Right lobe of liver (tissue), 4 donors: Measurements from ENCODE around the gene ZNF319.

Source experiments
- POLR2A ChIP-seq: fragments of 450-650 bp; IDR thresholded peaks from one replicate; pipeline ENCODE4 v1.6.1; 2017; ENCODE audit warnings: antibody characterized with exemption, mild to moderate bottlenecking
- TF ChIP-seq, protein P1 (sequence below), 4 donors: fragments of 200-600 bp in 3 of 4; fragments of 450-650 bp in 1 of 4; IDR thresholded peaks; one replicate each; pipeline versions ENCODE4 v1.5.1 to v1.8.0; 2016 to 2022; ENCODE audit warnings: antibody characterized with exemption in 4 of 4, mild to moderate bottlenecking in 2 of 4
- donor health status: DM: no; HTN: no; CAD: no.
- donor health status: DM: no; HTN: no; CAD: no.
- donor health status: DM: no; HTN: yes; CAD: no.

GRCh38 chr16:58041628-58041955 is 41.1 kb upstream of the ZNF319 start:
- TF ChIP-seq POLR2A, result no peak
- TF ChIP-seq, protein P1, sequence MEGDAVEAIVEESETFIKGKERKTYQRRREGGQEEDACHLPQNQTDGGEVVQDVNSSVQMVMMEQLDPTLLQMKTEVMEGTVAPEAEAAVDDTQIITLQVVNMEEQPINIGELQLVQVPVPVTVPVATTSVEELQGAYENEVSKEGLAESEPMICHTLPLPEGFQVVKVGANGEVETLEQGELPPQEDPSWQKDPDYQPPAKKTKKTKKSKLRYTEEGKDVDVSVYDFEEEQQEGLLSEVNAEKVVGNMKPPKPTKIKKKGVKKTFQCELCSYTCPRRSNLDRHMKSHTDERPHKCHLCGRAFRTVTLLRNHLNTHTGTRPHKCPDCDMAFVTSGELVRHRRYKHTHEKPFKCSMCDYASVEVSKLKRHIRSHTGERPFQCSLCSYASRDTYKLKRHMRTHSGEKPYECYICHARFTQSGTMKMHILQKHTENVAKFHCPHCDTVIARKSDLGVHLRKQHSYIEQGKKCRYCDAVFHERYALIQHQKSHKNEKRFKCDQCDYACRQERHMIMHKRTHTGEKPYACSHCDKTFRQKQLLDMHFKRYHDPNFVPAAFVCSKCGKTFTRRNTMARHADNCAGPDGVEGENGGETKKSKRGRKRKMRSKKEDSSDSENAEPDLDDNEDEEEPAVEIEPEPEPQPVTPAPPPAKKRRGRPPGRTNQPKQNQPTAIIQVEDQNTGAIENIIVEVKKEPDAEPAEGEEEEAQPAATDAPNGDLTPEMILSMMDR (IDR thresholded peaks at IDR 0.05), result no peak
